RWPE1 (cell line): ENCODE data around the gene CHD5.
A peak's percentile ranks its signal among the peaks of the same experiment; 100 is the strongest.

ENCODE experiments used
- CTCF ChIA-PET: fragments of 350-600 bp; sonication (Branson Sonifier 250); formaldehyde crosslinking; extraction: SDS; loops from one replicate; lab custom pipeline; 2021; lab: Yijun Ruan, JAX
- POLR2A ChIA-PET: fragments of 400-600 bp; formaldehyde crosslinking; extraction: SDS; loops from one replicate; lab custom pipeline; 2020; ENCODE audit warnings: antibody characterized with exemption; ENCODE audit not compliant: low non-redundant PET; lab: Yijun Ruan, JAX
- DNase-seq: peaks from one replicate; pipeline ENCODE4 v3.0.0; 2012; ENCODE audit warnings: low spot score
- H3K27ac ChIP-seq: fragments of 450-650 bp; 2 replicates; pipeline ENCODE4 v1.5.1; 2017
- TF ChIP-seq, protein P1 (sequence below): fragments of 450-650 bp; conservative IDR thresholded peaks from 2 replicates; pipeline ENCODE4 v1.5.1; 2017; ENCODE audit warnings: low read depth, mild to moderate bottlenecking

Gene CHD5

DNA sequence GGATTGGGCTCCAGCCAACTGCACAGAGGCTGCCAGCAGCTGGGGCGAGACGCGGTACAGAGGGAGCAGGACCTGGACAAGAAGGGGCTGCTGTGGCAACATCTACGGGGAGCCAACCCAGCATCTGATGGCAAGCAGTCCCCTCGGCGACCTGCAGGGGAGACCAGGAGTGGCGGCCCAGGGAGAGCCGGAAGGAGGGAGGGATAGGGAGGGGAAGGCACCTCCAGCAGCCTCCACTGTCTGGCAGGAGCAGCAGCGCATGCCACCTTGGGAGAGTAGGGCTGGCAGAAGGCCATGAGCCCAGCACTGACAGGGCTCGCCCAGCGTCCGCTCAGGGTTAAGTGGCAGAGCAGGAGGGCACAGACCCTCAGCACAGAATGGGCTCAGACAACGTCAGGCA is 17.3 kb downstream of the CHD5 start:
- TF ChIP-seq, protein P1, sequence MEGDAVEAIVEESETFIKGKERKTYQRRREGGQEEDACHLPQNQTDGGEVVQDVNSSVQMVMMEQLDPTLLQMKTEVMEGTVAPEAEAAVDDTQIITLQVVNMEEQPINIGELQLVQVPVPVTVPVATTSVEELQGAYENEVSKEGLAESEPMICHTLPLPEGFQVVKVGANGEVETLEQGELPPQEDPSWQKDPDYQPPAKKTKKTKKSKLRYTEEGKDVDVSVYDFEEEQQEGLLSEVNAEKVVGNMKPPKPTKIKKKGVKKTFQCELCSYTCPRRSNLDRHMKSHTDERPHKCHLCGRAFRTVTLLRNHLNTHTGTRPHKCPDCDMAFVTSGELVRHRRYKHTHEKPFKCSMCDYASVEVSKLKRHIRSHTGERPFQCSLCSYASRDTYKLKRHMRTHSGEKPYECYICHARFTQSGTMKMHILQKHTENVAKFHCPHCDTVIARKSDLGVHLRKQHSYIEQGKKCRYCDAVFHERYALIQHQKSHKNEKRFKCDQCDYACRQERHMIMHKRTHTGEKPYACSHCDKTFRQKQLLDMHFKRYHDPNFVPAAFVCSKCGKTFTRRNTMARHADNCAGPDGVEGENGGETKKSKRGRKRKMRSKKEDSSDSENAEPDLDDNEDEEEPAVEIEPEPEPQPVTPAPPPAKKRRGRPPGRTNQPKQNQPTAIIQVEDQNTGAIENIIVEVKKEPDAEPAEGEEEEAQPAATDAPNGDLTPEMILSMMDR = no peak
- ChIA-PET CTCF (interaction anchor here (0.6 to 0.9 kb wide), 3 partner anchors 21 to 69 kb away, joined by 3 to 5 read pairs (median 3); no protein-coding TSS in a partner anchor), POLR2A (no interaction called here)
- no peak overlapping the region for H3K27ac ChIP-seq
- no peak for DNase-seq

DNA sequence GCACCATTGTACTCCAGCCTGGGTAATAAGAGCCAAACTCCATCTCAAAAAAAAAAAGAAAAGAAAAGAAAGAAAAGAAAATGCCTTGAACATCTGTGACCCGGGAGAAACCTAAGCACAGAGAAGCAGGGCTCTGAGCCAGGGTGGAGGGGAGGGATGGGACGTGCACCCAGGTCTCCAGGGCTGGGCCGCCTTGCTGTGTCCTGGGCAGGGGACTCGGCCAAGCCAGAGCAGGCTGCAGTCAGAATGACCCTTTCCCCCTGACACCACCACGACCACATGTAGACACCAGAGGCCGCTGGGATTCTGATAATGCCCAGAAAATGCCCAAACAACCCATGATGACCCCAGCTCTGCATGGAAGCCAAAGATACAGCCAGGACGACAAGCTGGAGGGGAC is 17.8 kb downstream of the CHD5 start:
- no peak overlapping the region for H3K27ac ChIP-seq
- TF ChIP-seq, protein P1 = no peak
- ChIA-PET CTCF (interaction anchor here (0.6 to 1.3 kb wide), 4 partner anchors 21 to 82 kb away, joined by 3 to 5 read pairs (median 4); no protein-coding TSS in a partner anchor), POLR2A (no interaction called here)
- DNase-seq = no peak

DNA sequence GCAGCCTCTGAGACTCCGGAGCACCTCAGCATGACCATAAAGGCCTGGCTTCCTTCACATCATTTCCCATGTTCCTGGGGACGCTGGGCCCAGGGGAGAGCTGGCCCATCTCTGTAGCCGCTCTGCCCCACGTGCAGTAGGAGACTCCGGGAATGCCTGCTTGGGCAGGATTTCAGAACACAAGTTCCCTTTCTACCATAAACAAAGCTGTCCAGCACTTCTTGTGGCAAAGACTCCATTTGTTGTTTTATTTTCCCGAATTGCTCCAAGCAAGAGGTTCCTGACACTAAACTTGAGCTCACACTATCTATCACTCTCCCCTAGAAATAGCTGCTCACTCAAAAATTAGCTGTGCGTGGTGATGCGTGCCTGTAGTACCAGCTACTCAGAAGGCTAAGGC is 21.9 kb downstream of the CHD5 start:
- ChIA-PET CTCF (interaction anchor here (1.0 kb wide), 1 partner anchor 27 kb away, joined by 4 read pairs; no protein-coding TSS in a partner anchor), POLR2A (no interaction called here)
- TF ChIP-seq, protein P1 = no peak
- peak; percentile 17 for DNase-seq
- H3K27ac ChIP-seq = peak overlapping the region; percentile 84

DNA sequence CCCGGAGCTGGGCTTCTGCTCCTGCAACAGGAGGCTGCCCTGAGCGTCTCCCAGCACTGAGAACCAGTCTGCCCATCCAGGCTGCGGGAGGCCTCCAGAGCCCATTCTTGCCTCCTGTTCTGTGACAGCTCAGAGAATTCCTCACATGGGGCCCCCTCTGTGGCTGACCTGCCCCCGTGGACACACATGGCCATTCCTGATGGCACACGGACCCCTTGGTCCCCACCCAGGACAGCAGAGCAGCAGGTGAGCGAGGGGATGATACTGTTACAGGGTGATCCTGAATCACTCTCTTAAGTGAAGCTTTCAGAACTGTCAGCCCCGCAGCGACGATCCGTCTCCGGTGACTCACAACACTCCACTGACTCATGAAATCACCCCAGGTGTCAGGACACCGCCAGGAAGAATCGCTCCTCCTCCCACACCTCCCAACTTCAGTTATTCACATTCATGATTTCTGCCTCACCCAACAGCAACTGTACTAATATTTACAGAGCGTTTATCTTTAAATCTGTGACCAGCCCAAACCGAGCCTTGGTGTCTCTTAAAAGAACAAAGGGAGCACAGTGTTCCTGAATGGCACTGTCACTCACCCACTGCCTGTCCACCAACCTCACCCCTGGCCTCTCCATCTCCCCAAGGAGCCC is 22.5 kb downstream of the CHD5 start:
- peak overlapping the region; percentile 84 for H3K27ac ChIP-seq
- POLR2A ChIA-PET = no interaction called here
- TF ChIP-seq, protein P1 = no peak
- CTCF ChIA-PET = interaction anchor here (1.0 to 1.1 kb wide), 3 partner anchors 10 to 49 kb away, joined by 3 to 4 read pairs (median 3); no protein-coding TSS in a partner anchor
- DNase-seq = peak; percentile 99

DNA sequence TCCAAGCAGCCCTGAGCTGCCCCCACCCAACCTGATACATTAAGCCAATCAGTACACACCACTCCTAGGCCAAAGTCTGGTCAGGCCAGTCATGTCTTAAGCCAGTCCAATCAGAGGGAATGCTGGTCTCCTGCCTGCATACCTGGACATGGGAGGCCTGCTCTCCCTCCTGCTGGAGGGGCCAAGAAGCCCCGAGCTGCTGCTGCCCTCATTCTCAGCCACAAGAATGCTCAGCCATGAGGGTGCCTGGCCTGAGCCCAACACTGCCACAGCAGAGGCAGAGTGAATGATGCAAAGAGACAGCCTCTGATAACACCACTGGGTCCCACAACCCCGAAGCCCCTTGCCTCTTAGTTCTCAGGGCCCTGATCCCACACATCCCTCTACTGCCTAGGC is 23.0 kb downstream of the CHD5 start:
- peak; percentile 26 for DNase-seq
- TF ChIP-seq, protein P1 = no peak
- peak overlapping the region; percentile 84 for H3K27ac ChIP-seq
- ChIA-PET POLR2A (no interaction called here), CTCF (interaction anchor here (1.0 to 1.1 kb wide), 3 partner anchors 10 to 48 kb away, joined by 3 to 4 read pairs (median 3); no protein-coding TSS in a partner anchor)

DNA sequence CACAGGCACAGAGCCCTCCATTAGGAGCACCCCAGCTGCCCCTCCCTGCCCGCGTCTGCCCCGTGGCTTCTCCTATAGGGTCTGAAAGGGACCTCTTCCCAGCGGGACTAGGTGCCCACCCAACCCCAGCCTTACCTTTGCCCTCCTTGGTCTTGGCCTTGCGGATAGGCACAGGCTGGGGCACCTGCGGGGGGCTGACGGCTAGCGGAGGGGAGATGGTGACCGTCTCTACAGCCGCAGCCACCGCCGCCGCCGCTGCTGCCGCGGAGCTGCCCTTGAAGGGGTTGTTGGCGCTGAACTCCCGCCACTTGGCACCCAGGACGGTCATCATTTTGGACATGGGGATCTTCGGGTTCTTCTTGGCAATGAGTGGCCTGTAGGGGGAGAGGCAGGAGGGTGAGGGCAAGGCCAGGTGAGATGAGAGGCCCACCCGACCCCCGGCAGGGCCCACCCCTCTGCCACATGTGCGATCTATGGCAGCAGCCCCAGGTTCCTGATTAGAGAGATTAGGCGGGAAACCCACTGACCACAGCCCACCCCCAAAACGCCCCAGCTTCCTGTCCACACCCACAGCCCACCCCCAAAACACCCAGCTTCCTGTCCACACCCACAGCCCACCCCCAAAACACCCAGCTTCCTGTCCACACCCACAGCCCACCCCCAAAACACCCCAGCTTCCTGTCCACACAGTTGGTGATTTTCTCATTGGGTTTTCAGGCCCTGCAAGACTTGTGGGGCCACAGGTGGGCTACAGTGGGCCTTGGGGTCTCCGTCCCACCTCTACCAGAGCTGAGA is 25.4 kb downstream of the CHD5 start:
- CTCF ChIA-PET = interaction anchor here (0.6 kb wide), 2 partner anchors 242 to 249 kb away, joined by 4 to 6 read pairs; no protein-coding TSS in a partner anchor
- POLR2A ChIA-PET = no interaction called here
- TF ChIP-seq, protein P1 = no peak
- H3K27ac ChIP-seq = no peak overlapping the region
- DNase-seq = no peak
